ENCODE results near the gene PRKRIP1.

PRKRIP1 gene

DNA sequence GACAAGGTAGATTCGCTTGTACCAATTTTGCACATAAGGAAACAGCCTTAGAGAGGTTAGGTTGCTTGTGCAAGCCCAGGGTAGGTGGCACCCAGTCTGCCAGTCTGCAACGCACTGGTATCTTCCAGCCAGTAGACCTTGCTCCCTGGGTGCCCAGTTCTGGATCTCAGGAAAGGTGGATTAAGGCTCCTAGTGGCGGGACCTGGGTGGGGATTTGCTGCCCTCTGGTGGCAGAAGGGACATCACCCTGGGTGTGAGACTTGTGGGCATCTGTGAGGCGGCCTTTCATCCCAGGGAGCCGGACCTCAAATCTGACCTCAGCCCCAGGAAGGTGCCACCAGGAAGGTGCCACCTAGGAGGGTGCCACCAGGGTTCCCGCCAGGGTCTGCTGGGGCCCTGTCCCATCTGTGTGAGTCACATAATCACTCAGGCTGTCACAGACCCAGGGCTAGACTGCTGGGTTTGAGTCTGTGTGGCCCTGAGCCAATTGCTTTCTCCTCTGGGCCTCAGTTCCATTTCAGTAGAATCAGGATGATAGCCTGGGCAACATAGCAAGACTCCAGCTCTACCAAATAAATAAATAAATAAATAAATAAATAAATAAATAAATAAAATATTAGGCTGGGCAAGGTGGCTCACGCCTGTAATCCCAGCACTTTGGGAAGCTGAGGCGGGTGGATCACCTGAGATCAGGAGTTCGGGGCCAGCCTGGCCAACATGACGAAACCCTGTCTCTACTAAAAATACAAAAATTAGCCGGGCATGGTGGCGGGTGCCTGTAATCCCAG, 5.3 kb upstream of the PRKRIP1 start (continued):
- TF ChIP-seq ZNF658 (tag by site-specific recombination; IDR thresholded peaks at IDR 0.05) (no peak), OVOL3 (tag by site-specific recombination; IDR thresholded peaks at IDR 0.05) (no peak), SP3 (tag by site-specific recombination; IDR thresholded peaks at IDR 0.05) (no peak), ZNF138 (tag by site-specific recombination; IDR thresholded peaks at IDR 0.05; ENCODE audit: borderline replicate concordance) (peak; percentile 50; the same call in 1 of the 2 replicates), ZNF433 (tag by site-specific recombination; IDR thresholded peaks at IDR 0.05; ENCODE audit: low read depth) (peak; percentile 87), ZNF670 (tag by site-specific recombination; IDR thresholded peaks at IDR 0.05; ENCODE audit: low read depth) (no peak), BCL11B (tag by site-specific recombination; IDR thresholded peaks at IDR 0.05; ENCODE audit: low read depth) (no peak), ZNF221 (tag by site-specific recombination; IDR thresholded peaks at IDR 0.05; ENCODE audit: borderline replicate concordance) (no peak), ZNF664 (tag by site-specific recombination; IDR thresholded peaks at IDR 0.05) (peak; percentile 60), ZBTB20 (tag by site-specific recombination; IDR thresholded peaks at IDR 0.05) (no peak), BCL6B (tag by site-specific recombination; IDR thresholded peaks at IDR 0.05) (no peak), ZBTB1 (tag by site-specific recombination; IDR thresholded peaks at IDR 0.05) (no peak), ZNF626 (tag by site-specific recombination; IDR thresholded peaks at IDR 0.05) (no peak), ZIC2 (tag by site-specific recombination; IDR thresholded peaks at IDR 0.05) (peak; percentile 79), ZNF19 (tag by site-specific recombination; IDR thresholded peaks at IDR 0.05; ENCODE audit: low read depth) (no peak), ZFP3 (tag by site-specific recombination; IDR thresholded peaks at IDR 0.05; ENCODE audit: low read depth) (no peak), KLF1 (tag by site-specific recombination; IDR thresholded peaks at IDR 0.05) (no peak), ZNF266 (tag by site-specific recombination; IDR thresholded peaks at IDR 0.05; ENCODE audit: low read depth) (peak; percentile 47; the same call in 1 of the 2 replicates)
- TF ChIP-seq, protein P1, sequence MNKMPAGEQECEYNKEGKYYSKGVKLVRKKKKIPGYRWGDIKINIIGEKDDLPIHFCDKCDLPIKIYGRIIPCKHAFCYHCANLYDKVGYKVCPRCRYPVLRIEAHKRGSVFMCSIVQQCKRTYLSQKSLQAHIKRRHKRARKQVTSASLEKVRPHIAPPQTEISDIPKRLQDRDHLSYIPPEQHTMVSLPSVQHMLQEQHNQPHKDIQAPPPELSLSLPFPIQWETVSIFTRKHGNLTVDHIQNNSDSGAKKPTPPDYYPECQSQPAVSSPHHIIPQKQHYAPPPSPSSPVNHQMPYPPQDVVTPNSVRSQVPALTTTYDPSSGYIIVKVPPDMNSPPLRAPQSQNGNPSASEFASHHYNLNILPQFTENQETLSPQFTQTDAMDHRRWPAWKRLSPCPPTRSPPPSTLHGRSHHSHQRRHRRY (tag by site-specific recombination; IDR thresholded peaks at IDR 0.05) = no peak
- TF ChIP-seq, protein P2, sequence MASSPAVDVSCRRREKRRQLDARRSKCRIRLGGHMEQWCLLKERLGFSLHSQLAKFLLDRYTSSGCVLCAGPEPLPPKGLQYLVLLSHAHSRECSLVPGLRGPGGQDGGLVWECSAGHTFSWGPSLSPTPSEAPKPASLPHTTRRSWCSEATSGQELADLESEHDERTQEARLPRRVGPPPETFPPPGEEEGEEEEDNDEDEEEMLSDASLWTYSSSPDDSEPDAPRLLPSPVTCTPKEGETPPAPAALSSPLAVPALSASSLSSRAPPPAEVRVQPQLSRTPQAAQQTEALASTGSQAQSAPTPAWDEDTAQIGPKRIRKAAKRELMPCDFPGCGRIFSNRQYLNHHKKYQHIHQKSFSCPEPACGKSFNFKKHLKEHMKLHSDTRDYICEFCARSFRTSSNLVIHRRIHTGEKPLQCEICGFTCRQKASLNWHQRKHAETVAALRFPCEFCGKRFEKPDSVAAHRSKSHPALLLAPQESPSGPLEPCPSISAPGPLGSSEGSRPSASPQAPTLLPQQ (tag by site-specific recombination; IDR thresholded peaks at IDR 0.05) = no peak
- TF ChIP-seq, protein P3, sequence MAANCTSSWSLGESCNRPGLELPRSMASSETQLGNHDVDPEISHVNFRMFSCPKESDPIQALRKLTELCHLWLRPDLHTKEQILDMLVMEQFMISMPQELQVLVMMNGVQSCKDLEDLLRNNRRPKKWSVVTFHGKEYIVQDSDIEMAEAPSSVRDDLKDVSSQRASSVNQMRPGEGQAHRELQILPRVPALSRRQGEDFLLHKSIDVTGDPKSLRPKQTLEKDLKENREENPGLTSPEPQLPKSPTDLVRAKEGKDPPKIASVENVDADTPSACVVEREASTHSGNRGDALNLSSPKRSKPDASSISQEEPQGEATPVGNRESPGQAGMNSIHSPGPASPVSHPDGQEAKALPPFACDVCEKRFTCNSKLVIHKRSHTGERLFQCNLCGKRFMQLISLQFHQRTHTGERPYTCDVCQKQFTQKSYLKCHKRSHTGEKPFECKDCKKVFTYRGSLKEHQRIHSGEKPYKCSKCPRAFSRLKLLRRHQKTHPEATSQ (tag by site-specific recombination; IDR thresholded peaks at IDR 0.05) = no peak
- TF ChIP-seq, protein P4, sequence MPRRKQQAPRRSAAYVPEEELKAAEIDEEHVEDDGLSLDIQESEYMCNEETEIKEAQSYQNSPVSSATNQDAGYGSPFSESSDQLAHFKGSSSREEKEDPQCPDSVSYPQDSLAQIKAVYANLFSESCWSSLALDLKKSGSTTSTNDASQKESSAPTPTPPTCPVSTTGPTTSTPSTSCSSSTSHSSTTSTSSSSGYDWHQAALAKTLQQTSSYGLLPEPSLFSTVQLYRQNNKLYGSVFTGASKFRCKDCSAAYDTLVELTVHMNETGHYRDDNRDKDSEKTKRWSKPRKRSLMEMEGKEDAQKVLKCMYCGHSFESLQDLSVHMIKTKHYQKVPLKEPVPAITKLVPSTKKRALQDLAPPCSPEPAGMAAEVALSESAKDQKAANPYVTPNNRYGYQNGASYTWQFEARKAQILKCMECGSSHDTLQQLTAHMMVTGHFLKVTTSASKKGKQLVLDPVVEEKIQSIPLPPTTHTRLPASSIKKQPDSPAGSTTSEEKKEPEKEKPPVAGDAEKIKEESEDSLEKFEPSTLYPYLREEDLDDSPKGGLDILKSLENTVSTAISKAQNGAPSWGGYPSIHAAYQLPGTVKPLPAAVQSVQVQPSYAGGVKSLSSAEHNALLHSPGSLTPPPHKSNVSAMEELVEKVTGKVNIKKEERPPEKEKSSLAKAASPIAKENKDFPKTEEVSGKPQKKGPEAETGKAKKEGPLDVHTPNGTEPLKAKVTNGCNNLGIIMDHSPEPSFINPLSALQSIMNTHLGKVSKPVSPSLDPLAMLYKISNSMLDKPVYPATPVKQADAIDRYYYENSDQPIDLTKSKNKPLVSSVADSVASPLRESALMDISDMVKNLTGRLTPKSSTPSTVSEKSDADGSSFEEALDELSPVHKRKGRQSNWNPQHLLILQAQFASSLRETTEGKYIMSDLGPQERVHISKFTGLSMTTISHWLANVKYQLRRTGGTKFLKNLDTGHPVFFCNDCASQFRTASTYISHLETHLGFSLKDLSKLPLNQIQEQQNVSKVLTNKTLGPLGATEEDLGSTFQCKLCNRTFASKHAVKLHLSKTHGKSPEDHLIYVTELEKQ (tag by site-specific recombination; IDR thresholded peaks at IDR 0.05; ENCODE audit: borderline replicate concordance) = no peak
- TF ChIP-seq, protein P5, sequence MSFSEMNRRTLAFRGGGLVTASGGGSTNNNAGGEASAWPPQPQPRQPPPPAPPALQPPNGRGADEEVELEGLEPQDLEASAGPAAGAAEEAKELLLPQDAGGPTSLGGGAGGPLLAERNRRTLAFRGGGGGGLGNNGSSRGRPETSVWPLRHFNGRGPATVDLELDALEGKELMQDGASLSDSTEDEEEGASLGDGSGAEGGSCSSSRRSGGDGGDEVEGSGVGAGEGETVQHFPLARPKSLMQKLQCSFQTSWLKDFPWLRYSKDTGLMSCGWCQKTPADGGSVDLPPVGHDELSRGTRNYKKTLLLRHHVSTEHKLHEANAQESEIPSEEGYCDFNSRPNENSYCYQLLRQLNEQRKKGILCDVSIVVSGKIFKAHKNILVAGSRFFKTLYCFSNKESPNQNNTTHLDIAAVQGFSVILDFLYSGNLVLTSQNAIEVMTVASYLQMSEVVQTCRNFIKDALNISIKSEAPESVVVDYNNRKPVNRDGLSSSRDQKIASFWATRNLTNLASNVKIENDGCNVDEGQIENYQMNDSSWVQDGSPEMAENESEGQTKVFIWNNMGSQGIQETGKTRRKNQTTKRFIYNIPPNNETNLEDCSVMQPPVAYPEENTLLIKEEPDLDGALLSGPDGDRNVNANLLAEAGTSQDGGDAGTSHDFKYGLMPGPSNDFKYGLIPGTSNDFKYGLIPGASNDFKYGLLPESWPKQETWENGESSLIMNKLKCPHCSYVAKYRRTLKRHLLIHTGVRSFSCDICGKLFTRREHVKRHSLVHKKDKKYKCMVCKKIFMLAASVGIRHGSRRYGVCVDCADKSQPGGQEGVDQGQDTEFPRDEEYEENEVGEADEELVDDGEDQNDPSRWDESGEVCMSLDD (tag by site-specific recombination; IDR thresholded peaks at IDR 0.05) = no peak
- TF ChIP-seq, protein P6, sequence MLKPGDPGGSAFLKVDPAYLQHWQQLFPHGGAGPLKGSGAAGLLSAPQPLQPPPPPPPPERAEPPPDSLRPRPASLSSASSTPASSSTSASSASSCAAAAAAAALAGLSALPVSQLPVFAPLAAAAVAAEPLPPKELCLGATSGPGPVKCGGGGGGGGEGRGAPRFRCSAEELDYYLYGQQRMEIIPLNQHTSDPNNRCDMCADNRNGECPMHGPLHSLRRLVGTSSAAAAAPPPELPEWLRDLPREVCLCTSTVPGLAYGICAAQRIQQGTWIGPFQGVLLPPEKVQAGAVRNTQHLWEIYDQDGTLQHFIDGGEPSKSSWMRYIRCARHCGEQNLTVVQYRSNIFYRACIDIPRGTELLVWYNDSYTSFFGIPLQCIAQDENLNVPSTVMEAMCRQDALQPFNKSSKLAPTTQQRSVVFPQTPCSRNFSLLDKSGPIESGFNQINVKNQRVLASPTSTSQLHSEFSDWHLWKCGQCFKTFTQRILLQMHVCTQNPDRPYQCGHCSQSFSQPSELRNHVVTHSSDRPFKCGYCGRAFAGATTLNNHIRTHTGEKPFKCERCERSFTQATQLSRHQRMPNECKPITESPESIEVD (tag by site-specific recombination; IDR thresholded peaks at IDR 0.05) = no peak
